ENCODE data around the gene ASCC1. TPM values are rescaled to one million over a fixed set of nuclear protein-coding genes. Genes with fewer than 3 reads are reported as not detected.

ASCC1 gene
- total and polyA plus RNA-seq, 2 of the 13 experiments (the other 11 are each of a cell fraction or from before 2014, with no cell fraction given) = 21.6 to 30.1 TPM

GRCh38 chr10:72251635-72252034, 35.6 kb upstream of the ASCC1 start (continued):
- no peak for TF ChIP-seq HNF1A (IDR thresholded peaks at IDR 0.05; ENCODE audit: low read depth)
- TF ChIP-seq HNF1A (CRISPR knock-in tag; IDR thresholded peaks at IDR 0.05; ENCODE audit: borderline replicate concordance) = peak; percentile 47; the same call in 1 of the 2 replicates
- no peak for TF ChIP-seq SNAPC4 (CRISPR knock-in tag; IDR thresholded peaks at IDR 0.05)
- no peak for TF ChIP-seq ZNF572 (CRISPR knock-in tag; IDR thresholded peaks at IDR 0.05)
- TF ChIP-seq ZNF816 (CRISPR knock-in tag; IDR thresholded peaks at IDR 0.05; ENCODE audit: borderline replicate concordance) = no peak
- no peak for TF ChIP-seq ZNF280B (CRISPR knock-in tag; IDR thresholded peaks at IDR 0.05; ENCODE audit: borderline replicate concordance)
- no peak for TF ChIP-seq FOXP1 (IDR thresholded peaks at IDR 0.05)
- TF ChIP-seq FOXP1 (CRISPR knock-in tag; IDR thresholded peaks at IDR 0.05) = peak; percentile 84
- no peak for TF ChIP-seq CBX1 (IDR thresholded peaks at IDR 0.05; ENCODE audit: low read depth)
- TF ChIP-seq ZNF737 (CRISPR knock-in tag; IDR thresholded peaks at IDR 0.05; ENCODE audit: borderline replicate concordance) = no peak
- no peak for TF ChIP-seq ZBTB4 (CRISPR knock-in tag; IDR thresholded peaks at IDR 0.05; ENCODE audit: borderline replicate concordance)
- TF ChIP-seq MTF1 (CRISPR knock-in tag; IDR thresholded peaks at IDR 0.05) = no peak
- TF ChIP-seq NFKB2 (CRISPR knock-in tag; IDR thresholded peaks at IDR 0.05; ENCODE audit: borderline replicate concordance) = no peak
- no peak for TF ChIP-seq ZNF503 (CRISPR knock-in tag; IDR thresholded peaks at IDR 0.05)

All from HepG2 (cell line).